Liver (tissue), 3 donors: ENCODE data around the gene PPARD.

Experiments used
- CTCF ChIP-seq: fragments of 150-350 bp; IDR thresholded peaks from 2 replicates; pipeline ENCODE4 v1.5.1; 2017; ENCODE audit warnings: improper control_type of control experiment, low read depth, low read length; ENCODE audit not compliant: missing input control
- EGR1 ChIP-seq, 2 donors: IDR thresholded peaks; 2 replicates each; pipeline ENCODE4 v1.6.1; 2016 to 2018; ENCODE audit warnings: antibody characterized with exemption in 2 of 2, low read depth in 2 of 2
- FOXA2 ChIP-seq: IDR thresholded peaks from 2 replicates; pipeline ENCODE4 v1.6.1; 2016; ENCODE audit warnings: antibody characterized with exemption
- GABPA ChIP-seq, 2 donors: IDR thresholded peaks in 1 of 2; conservative IDR thresholded peaks in 1 of 2; 2 replicates each; pipeline ENCODE4 v1.6.1; 2016; ENCODE audit warnings: antibody characterized with exemption in 2 of 2, mild to moderate bottlenecking in 1 of 2, moderate library complexity in 1 of 2
- JUND ChIP-seq, 2 donors: IDR thresholded peaks; 2 replicates each; pipeline ENCODE4 v1.6.1; 2016; ENCODE audit warnings: antibody characterized with exemption in 2 of 2
- MAX ChIP-seq: IDR thresholded peaks from 2 replicates; pipeline ENCODE4 v1.6.1; 2016; ENCODE audit warnings: antibody characterized with exemption
- NR2F2 ChIP-seq: IDR thresholded peaks from 2 replicates; pipeline ENCODE4 v1.6.1; 2016; ENCODE audit warnings: antibody characterized with exemption
- RAD21 ChIP-seq, 2 donors: IDR thresholded peaks; 2 replicates each; pipeline ENCODE4 v1.6.1; 2016; ENCODE audit warnings: antibody characterized with exemption in 2 of 2, mild to moderate bottlenecking in 2 of 2
- TAF1 ChIP-seq: conservative IDR thresholded peaks from 2 replicates; pipeline ENCODE4 v1.6.1; 2016; ENCODE audit warnings: antibody characterized with exemption, mild to moderate bottlenecking
- YY1 ChIP-seq: IDR thresholded peaks from 2 replicates; pipeline ENCODE4 v1.6.1; 2016; ENCODE audit warnings: antibody characterized with exemption, mild to moderate bottlenecking
- ZBTB33 ChIP-seq: IDR thresholded peaks from 2 replicates; pipeline ENCODE4 v1.6.1; 2016; ENCODE audit warnings: antibody characterized with exemption
- TF ChIP-seq, protein P1 (sequence below): IDR thresholded peaks from 2 replicates; pipeline ENCODE4 v1.6.1; 2016; ENCODE audit warnings: antibody characterized with exemption, mild to moderate bottlenecking
- donor health status: healthy.
- donor health status: healthy.

GRCh38 chr6:35448191-35448590, 105.8 kb downstream of the PPARD start:
- TF ChIP-seq FOXA2 = no peak
- no peak for TF ChIP-seq CTCF
- TF ChIP-seq RAD21 (IDR thresholded peaks at IDR 0.05) = no peak
- no peak for TF ChIP-seq EGR1 (IDR thresholded peaks at IDR 0.05; ENCODE audit: low read depth in 2 of 2)
- no peak for TF ChIP-seq YY1
- TF ChIP-seq NR2F2 = no peak
- no peak for TF ChIP-seq GABPA (IDR thresholded peaks at IDR 0.05 in 1 of 2, conservative IDR thresholded peaks at IDR 0.05 in 1 of 2)
- no peak for TF ChIP-seq ZBTB33
- no peak for TF ChIP-seq TAF1
- TF ChIP-seq JUND (IDR thresholded peaks at IDR 0.05) = no peak
- TF ChIP-seq, protein P1, sequence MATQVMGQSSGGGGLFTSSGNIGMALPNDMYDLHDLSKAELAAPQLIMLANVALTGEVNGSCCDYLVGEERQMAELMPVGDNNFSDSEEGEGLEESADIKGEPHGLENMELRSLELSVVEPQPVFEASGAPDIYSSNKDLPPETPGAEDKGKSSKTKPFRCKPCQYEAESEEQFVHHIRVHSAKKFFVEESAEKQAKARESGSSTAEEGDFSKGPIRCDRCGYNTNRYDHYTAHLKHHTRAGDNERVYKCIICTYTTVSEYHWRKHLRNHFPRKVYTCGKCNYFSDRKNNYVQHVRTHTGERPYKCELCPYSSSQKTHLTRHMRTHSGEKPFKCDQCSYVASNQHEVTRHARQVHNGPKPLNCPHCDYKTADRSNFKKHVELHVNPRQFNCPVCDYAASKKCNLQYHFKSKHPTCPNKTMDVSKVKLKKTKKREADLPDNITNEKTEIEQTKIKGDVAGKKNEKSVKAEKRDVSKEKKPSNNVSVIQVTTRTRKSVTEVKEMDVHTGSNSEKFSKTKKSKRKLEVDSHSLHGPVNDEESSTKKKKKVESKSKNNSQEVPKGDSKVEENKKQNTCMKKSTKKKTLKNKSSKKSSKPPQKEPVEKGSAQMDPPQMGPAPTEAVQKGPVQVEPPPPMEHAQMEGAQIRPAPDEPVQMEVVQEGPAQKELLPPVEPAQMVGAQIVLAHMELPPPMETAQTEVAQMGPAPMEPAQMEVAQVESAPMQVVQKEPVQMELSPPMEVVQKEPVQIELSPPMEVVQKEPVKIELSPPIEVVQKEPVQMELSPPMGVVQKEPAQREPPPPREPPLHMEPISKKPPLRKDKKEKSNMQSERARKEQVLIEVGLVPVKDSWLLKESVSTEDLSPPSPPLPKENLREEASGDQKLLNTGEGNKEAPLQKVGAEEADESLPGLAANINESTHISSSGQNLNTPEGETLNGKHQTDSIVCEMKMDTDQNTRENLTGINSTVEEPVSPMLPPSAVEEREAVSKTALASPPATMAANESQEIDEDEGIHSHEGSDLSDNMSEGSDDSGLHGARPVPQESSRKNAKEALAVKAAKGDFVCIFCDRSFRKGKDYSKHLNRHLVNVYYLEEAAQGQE = no peak
- TF ChIP-seq MAX = no peak
